Suppressor macrophage (primary cell): ENCODE data around the gene HSPA8.
"Not testable (repeated sequence)": the region's sequence is repeated elsewhere in the genome, so short reads cannot be mapped to it uniquely, and the experiment has no call there.

ENCODE experiments used
- DNase-seq, 4 experiments: peaks; one replicate each; pipeline ENCODE4 v3.0.0-alpha.2; 2020 to 2022

Gene HSPA8

GRCh38 chr11:123072332-123072761 is 10.4 kb upstream of the HSPA8 start:
- DNase-seq: no peak

- DNase-seq: peak in 2 of 4 experiments; percentile 49 to 57
Observed at GRCh38 chr11:123069908-123070821, 8.2 kb upstream of the HSPA8 start.

- DNase-seq: peak in 2 of 4 experiments; percentile 31 to 32
Observed at GRCh38 chr11:123065621-123066020, 3.7 kb upstream of the HSPA8 start.

- DNase-seq: no peak
Observed at GRCh38 chr11:123063826-123064657, 2.1 kb upstream of the HSPA8 start.

GRCh38 chr11:123062892-123063825 is 1.2 kb upstream of the HSPA8 start:
- peak; percentile 68 to 83 (median 76) for DNase-seq

GRCh38 chr11:123062158-123062891 is 389 bp upstream of the HSPA8 start:
- DNase-seq: peak; percentile 99 to 100 (median 100)

GRCh38 chr11:123060277-123061000 is 1.5 kb downstream of the HSPA8 start:
- DNase-seq: no peak

GRCh38 chr11:123059041-123059920 is 2.7 kb downstream of the HSPA8 start:
- not testable (repeated sequence) for DNase-seq

GRCh38 chr11:123057661-123058305 is 4.2 kb downstream of the HSPA8 start:
- no peak for DNase-seq

- no peak for DNase-seq
Observed at GRCh38 chr11:123056835-123057491, 5.0 kb downstream of the HSPA8 start.

- no peak for DNase-seq
Observed at GRCh38 chr11:123055191-123055901, 6.6 kb downstream of the HSPA8 start.

- DNase-seq: peak; percentile 51 to 91 (median 74)
Observed at GRCh38 chr11:123054301-123055065, 7.5 kb downstream of the HSPA8 start.

- no peak for DNase-seq
Observed at GRCh38 chr11:123052901-123053721, 8.8 kb downstream of the HSPA8 start.

GRCh38 chr11:123051634-123052033 is 10.3 kb downstream of the HSPA8 start:
- DNase-seq: no peak

GRCh38 chr11:123051146-123051545 is 10.8 kb downstream of the HSPA8 start:
- no peak for DNase-seq

- no peak for DNase-seq
Observed at GRCh38 chr11:123047947-123048293, 14.0 kb downstream of the HSPA8 start.
